Activated naive CD4-positive, alpha-beta T cell treated with anti-CD3 and anti-CD28 coated beads, Interleukin-2, amount 50 U/mL, for 24 hours (primary cell): Measurements from ENCODE around the gene MARCHF4.

ENCODE experiments used
- H3K27ac Mint-ChIP-seq: one replicate; pipeline ENCODE4 v1.8.0; 2021; ENCODE audit warnings: mild to moderate bottlenecking, mixed read lengths
- H3K27me3 Mint-ChIP-seq: one replicate; pipeline ENCODE4 v1.8.0; 2021; ENCODE audit warnings: mixed read lengths
- H3K36me3 Mint-ChIP-seq: one replicate; pipeline ENCODE4 v1.8.0; 2021; ENCODE audit warnings: mixed read lengths
- H3K4me1 Mint-ChIP-seq: one replicate; pipeline ENCODE4 v1.8.0; 2021; ENCODE audit warnings: mixed read lengths
- H3K4me3 Mint-ChIP-seq: one replicate; pipeline ENCODE4 v1.8.0; 2021; ENCODE audit warnings: mild to moderate bottlenecking, mixed read lengths
- H3K9me3 Mint-ChIP-seq: one replicate; pipeline ENCODE4 v1.8.0; 2021; ENCODE audit warnings: mixed read lengths

MARCHF4 gene

DNA sequence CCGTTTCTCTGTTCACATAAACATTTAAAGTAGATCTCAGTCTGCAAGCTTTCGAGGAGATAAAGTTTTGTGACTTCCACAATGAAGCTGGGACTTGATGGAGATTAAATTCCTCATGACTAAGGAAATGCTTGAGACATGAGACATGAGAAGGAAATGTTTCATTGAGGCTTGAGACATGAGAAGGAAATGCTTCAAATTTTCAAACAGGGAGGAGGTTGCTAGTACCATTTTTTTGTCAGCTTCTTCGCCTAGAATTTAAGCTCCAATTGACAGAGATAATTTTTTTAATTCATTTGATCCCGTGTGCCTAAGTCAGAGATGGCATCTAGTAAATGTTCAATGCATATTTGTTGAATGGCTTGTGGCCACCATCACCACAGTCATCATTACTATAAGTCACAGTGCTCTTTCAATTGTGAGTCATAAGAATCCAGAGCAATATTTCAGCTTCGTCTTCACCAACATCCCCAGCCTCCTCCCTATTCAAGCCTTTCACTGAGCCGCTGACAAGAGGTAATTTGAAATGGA is 543 bp upstream of the MARCHF4 start:
- Mint-ChIP-seq H3K4me1 (peaks cover 15% of the 10 kb centered on the region), H3K4me3 (peak overlapping the region; percentile 70), H3K27ac (no peak overlapping the region), H3K27me3 (peaks cover 34% of the 10 kb centered on the region), H3K9me3 (no peaks in the 10 kb centered on the region), H3K36me3 (peaks cover 1% of the 10 kb centered on the region)

DNA sequence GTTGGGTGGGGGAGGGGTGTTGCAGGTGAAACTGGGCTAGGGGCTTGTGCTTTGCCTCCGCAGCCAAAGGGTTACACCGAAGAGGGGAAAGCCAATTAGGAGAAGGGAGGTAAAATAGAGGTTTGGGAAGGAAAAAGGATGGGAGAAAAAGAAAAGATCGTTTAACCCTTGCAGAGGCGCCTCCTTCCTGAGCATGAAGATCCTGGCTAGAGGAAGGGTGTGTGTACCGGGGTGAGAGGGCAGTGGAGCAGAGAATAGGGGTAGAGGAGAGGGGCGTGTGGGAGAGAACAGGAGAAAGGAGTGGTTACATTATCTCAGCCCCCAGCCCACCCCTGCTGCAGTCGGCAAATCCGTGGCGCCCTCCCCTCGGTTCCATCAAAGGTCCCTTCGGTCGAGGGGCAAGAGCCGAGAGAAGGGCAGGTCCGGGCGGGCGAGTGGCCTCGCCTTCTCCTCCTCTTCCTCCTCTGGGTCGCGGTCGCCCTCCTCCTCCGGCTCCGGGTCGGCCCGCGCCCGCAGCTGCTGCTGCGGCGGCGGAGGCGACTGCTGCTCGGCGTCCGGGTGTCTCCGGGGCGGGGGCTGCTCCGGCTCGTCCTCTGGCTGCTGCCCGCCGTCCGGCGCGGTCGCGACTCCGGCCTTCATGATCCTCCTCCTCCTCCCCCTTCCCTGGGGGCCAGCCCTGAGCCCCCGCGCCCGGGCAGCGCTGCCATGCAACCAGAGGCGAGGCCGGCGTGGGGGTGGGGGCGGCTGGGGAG is 1.1 kb downstream of the MARCHF4 start:
- Mint-ChIP-seq H3K27me3 (peaks cover 34% of the 10 kb centered on the region), H3K9me3 (no peaks in the 10 kb centered on the region)

DNA sequence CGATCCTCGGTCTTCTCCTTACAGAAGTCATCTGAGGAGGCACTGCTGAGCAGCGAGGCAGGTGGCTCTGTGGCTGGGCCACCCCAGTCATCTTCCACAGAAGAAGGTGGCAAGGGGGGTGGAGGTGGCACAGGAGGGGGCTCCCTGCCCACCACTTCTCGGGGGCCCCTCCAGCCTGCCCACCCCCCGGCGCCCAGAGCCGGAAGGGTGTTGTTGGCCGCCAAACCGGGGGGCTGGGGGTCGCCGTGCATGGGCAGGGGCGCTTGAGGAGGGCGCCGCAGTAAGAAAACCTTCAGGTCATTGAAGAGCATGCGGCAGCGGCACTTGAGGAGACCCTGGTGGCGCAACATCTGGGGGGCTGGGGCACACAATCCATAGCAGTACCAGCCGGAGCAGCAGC is 2.5 kb downstream of the MARCHF4 start:
- Mint-ChIP-seq H3K36me3 (peaks cover 1% of the 10 kb centered on the region), H3K4me3 (no peak overlapping the region), H3K9me3 (no peaks in the 10 kb centered on the region), H3K4me1 (peaks cover 15% of the 10 kb centered on the region), H3K27ac (no peak overlapping the region), H3K27me3 (peaks cover 34% of the 10 kb centered on the region)

More for the DNA sequence above, 1.1 kb downstream of the MARCHF4 start:
- Mint-ChIP-seq H3K4me3 (peak overlapping the region; percentile 37), H3K36me3 (peaks cover 1% of the 10 kb centered on the region), H3K27ac (no peak overlapping the region), H3K4me1 (peaks cover 15% of the 10 kb centered on the region)

DNA sequence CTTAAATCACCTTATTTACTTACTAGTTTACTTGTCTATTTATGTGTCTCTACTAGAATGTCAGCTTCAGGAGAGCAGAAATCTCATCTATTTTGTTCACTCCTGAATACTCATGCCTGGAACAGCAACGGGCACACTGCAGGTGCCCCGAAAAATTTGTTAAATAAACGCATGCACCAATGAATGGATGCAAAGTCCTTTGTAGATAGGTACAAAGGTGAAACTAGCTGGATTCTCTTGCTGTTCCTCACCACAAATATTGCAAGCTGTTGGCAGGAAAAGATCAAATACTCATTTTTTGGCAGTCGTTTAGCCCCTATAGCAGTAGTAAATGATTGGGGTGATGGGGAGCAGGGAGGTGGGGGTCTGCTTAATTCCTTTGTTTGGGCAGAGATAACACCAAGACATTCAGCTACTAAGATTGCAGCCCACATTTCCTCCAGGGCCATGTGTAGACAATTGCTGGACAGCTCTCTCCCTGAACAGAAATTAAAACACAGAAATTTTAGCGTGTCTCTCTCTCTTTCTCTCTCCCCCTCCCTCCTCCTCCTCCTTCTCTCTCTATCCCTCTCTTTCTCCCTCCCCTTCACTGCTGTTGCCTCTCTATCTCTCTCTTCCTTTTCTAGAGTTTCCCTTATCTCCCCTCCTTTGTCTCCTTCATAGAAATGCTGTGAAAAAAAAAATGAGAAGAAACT is 5.4 kb downstream of the MARCHF4 start:
- Mint-ChIP-seq H3K27me3 (peaks cover 22% of the 10 kb centered on the region), H3K4me3 (no peak overlapping the region), H3K9me3 (no peaks in the 10 kb centered on the region), H3K4me1 (peaks cover 9% of the 10 kb centered on the region), H3K27ac (peak overlapping the region; percentile 43), H3K36me3 (no peaks in the 10 kb centered on the region)

GRCh38 chr2:216365518-216365917 is 6.8 kb downstream of the MARCHF4 start:
- Mint-ChIP-seq H3K4me3 (no peak overlapping the region), H3K27ac (no peak overlapping the region), H3K27me3 (peaks cover 17% of the 10 kb centered on the region), H3K4me1 (peaks cover 2% of the 10 kb centered on the region), H3K9me3 (no peaks in the 10 kb centered on the region), H3K36me3 (no peaks in the 10 kb centered on the region)

DNA sequence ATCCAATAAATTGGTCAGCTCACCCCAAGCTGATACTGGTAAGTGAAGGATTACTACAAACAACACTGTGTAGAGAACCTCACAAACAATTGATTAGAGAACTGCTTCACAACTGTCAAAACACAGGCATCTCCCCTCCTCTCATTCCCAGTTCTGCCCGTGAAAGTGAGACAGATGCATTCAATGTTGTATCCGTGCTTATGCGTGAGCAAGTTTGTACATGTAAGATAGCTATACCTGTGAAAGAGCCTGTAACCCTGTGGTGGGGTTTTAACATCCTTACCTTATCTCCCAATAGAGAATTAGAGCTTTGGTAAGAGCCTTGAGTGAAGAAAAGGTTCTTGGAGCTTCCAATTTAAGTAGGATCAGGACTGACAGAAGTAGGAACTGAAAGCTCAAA is 9.1 kb downstream of the MARCHF4 start:
- Mint-ChIP-seq H3K27me3 (peaks cover 1% of the 10 kb centered on the region), H3K36me3 (no peaks in the 10 kb centered on the region), H3K9me3 (no peaks in the 10 kb centered on the region), H3K4me1 (no peaks in the 10 kb centered on the region), H3K4me3 (no peak overlapping the region), H3K27ac (no peak overlapping the region)

GRCh38 chr2:216362730-216363129 is 9.6 kb downstream of the MARCHF4 start:
- H3K9me3 Mint-ChIP-seq, result no peaks in the 10 kb centered on the region
- H3K27me3 Mint-ChIP-seq, result no peaks in the 10 kb centered on the region
- H3K4me3 Mint-ChIP-seq, result no peak overlapping the region
- H3K4me1 Mint-ChIP-seq, result no peaks in the 10 kb centered on the region
- no peaks in the 10 kb centered on the region for H3K36me3 Mint-ChIP-seq
- no peak overlapping the region for H3K27ac Mint-ChIP-seq

- Mint-ChIP-seq H3K4me1 (peaks cover 41% of the 10 kb centered on the region), H3K4me3 (no peak overlapping the region), H3K27ac (no peak overlapping the region), H3K9me3 (no peaks in the 10 kb centered on the region), H3K36me3 (no peaks in the 10 kb centered on the region), H3K27me3 (no peaks in the 10 kb centered on the region)
Measured at GRCh38 chr2:216355711-216356110, 16.6 kb downstream of the MARCHF4 start.

- H3K4me1 Mint-ChIP-seq, result peaks cover 55% of the 10 kb centered on the region
- no peaks in the 10 kb centered on the region for H3K9me3 Mint-ChIP-seq
- H3K36me3 Mint-ChIP-seq, result no peaks in the 10 kb centered on the region
- H3K4me3 Mint-ChIP-seq, result peak overlapping the region; percentile 54
- no peaks in the 10 kb centered on the region for H3K27me3 Mint-ChIP-seq
- H3K27ac Mint-ChIP-seq, result peak overlapping the region; percentile 93
Measured at GRCh38 chr2:216354306-216354705, 18.0 kb downstream of the MARCHF4 start.

- H3K36me3 Mint-ChIP-seq, result no peaks in the 10 kb centered on the region
- no peaks in the 10 kb centered on the region for H3K9me3 Mint-ChIP-seq
- peak overlapping the region; percentile 89 for H3K27ac Mint-ChIP-seq
- peak overlapping the region; percentile 31 for H3K4me3 Mint-ChIP-seq
- peaks cover 64% of the 10 kb centered on the region for H3K4me1 Mint-ChIP-seq
- H3K27me3 Mint-ChIP-seq, result no peaks in the 10 kb centered on the region
Measured at GRCh38 chr2:216352653-216353270, 19.5 kb downstream of the MARCHF4 start.

DNA sequence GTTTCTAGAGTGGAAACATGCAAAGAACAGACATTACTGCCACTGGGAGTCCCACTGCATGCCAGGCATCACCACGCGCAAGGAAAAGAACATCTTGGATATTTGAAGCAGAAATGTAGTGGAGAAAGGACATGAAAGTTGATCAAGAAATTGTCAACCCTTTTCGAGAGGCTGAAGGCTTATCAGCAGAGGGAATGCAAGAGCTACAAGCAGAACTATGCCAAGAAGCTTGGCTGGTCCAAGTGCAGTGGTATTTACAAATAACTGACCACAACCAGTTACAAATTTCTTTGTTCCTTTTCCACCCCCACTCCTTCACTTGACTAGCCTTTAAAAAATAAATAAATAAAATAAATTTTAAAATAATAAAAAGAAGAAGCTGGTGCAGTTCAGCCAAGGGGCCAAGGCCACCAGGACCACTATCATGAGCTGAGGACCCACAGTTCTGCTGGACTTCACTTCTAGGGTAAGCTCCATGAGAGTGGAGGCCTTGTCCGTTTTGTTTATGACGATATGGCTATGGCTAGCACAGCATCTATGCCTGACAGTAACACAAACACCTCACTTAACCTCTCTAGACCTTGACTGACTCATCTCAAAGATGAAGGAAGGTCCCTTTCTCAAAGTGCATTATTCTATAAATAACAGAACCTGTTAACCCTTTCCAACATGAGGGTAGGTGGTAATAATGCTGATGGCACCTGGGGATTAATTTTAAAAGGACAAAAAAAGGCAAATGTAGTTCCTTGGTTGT is 20.9 kb downstream of the MARCHF4 start:
- no peaks in the 10 kb centered on the region for H3K36me3 Mint-ChIP-seq
- no peaks in the 10 kb centered on the region for H3K9me3 Mint-ChIP-seq
- peak overlapping the region; percentile 53 for H3K27ac Mint-ChIP-seq
- peaks cover 76% of the 10 kb centered on the region for H3K4me1 Mint-ChIP-seq
- no peak overlapping the region for H3K4me3 Mint-ChIP-seq
- no peaks in the 10 kb centered on the region for H3K27me3 Mint-ChIP-seq

GRCh38 chr2:216350214-216350791 is 22.0 kb downstream of the MARCHF4 start:
- Mint-ChIP-seq H3K27me3 (no peaks in the 10 kb centered on the region), H3K9me3 (no peaks in the 10 kb centered on the region), H3K36me3 (no peaks in the 10 kb centered on the region), H3K4me3 (peak overlapping the region; percentile 17), H3K27ac (peak overlapping the region; percentile 60), H3K4me1 (peaks cover 79% of the 10 kb centered on the region)

DNA sequence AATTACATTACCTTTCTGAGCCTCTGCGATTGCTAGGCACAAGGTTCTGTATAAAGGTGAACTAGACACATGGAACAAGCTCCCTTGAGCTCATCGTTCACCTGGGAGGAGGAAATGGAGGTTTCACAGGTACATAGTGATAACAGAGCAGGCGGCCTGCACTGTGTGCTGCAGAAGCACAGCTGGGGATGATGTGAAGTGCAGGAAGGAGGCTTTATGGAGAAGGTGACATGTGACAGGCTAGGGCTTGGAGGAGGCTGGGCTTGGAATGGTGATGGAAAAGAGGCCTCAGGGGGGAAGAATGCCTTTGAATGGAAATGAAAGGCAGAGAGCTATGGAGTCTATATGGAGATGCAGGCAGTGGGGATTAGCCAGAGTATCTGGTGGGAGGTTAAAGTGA is 22.9 kb downstream of the MARCHF4 start:
- H3K9me3 Mint-ChIP-seq, result no peaks in the 10 kb centered on the region
- H3K27me3 Mint-ChIP-seq, result no peaks in the 10 kb centered on the region
- H3K4me3 Mint-ChIP-seq, result peak overlapping the region; percentile 40
- peak overlapping the region; percentile 48 for H3K27ac Mint-ChIP-seq
- no peaks in the 10 kb centered on the region for H3K36me3 Mint-ChIP-seq
- H3K4me1 Mint-ChIP-seq, result peaks cover 75% of the 10 kb centered on the region

DNA sequence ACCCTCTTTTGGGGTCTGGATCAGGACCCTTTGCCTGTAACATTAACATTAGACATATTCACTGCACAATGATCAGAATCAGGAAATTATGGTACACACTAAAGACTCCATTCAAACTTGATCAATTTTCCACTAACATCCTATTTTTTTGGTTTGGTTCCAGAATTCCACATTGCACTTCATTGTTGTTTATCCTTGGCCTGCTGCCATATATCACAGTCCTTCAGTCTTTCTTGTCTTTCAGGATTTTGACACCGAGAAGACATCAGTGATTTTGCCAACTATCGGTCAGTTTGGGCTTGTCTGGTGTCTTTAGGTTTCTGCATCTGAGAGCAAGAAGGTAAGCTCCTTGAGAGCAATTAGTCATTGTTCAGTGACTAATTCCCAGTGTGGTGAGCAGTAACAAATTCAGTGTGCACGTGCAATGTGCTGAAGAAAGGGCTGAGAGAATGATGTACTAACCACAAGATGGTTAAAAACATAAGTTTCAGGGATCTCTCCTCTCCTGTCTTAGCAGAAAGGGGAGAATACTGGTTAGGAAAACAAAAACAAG is 23.5 kb downstream of the MARCHF4 start:
- Mint-ChIP-seq H3K4me3 (peak overlapping the region; percentile 40), H3K36me3 (no peaks in the 10 kb centered on the region), H3K9me3 (no peaks in the 10 kb centered on the region), H3K27me3 (no peaks in the 10 kb centered on the region), H3K4me1 (peaks cover 72% of the 10 kb centered on the region), H3K27ac (peak overlapping the region; percentile 48)

- Mint-ChIP-seq H3K27ac (peak overlapping the region; percentile 66), H3K4me1 (peaks cover 54% of the 10 kb centered on the region), H3K4me3 (no peak overlapping the region)
Measured at GRCh38 chr2:216346781-216347180, 25.5 kb downstream of the MARCHF4 start.

More at GRCh38 chr2:216346781-216347180, 25.5 kb downstream of the MARCHF4 start:
- Mint-ChIP-seq H3K9me3 (no peaks in the 10 kb centered on the region), H3K36me3 (no peaks in the 10 kb centered on the region), H3K27me3 (no peaks in the 10 kb centered on the region)
